RWPE1 (cell line): ENCODE measurements around the gene SUGCT.

ENCODE experiments used
- CTCF ChIA-PET: fragments of 350-600 bp; sonication (Branson Sonifier 250); formaldehyde crosslinking; extraction: SDS; loops from one replicate; lab custom pipeline; 2021; lab: Yijun Ruan, JAX
- POLR2A ChIA-PET: fragments of 400-600 bp; formaldehyde crosslinking; extraction: SDS; loops from one replicate; lab custom pipeline; 2020; ENCODE audit warnings: antibody characterized with exemption; ENCODE audit not compliant: low non-redundant PET; lab: Yijun Ruan, JAX
- DNase-seq: peaks from one replicate; pipeline ENCODE4 v3.0.0; 2012; ENCODE audit warnings: low spot score
- H3K27ac ChIP-seq: fragments of 450-650 bp; 2 replicates; pipeline ENCODE4 v1.5.1; 2017
- CTCF ChIP-seq: fragments of 450-650 bp; conservative IDR thresholded peaks from 2 replicates; pipeline ENCODE4 v1.5.1; 2017; ENCODE audit warnings: low read depth, mild to moderate bottlenecking

SUGCT gene

GRCh38 chr7:40477094-40477493 lies 342.3 kb downstream of the SUGCT start:
- H3K27ac ChIP-seq: no peak overlapping the region
- POLR2A ChIA-PET: no interaction called here
- DNase-seq: no peak
- TF ChIP-seq CTCF: no peak
- CTCF ChIA-PET: no interaction called here

DNA sequence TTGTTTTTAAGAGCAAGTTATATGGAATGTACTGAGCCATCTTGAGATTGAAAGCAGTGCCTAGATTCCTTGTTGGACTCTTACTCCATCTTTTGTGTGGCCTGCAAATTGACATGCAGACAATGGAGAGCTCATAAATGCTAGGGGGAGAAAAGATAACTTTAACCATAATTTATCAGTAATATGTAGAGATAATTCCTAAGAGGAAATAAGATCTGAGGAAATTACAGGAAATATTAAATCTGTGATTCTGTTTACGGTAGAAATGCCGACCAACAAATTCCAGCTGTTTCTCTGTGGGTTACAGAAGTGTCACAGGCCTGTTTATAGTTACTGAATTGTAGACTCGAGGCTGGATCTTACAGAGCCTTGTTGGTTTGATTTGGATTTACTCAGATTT lies 348.0 kb downstream of the SUGCT start:
- no peak overlapping the region for H3K27ac ChIP-seq
- CTCF ChIA-PET: interaction anchor here (0.6 to 0.7 kb wide), 3 partner anchors 10 to 1743 kb away, joined by 3 read pairs; no protein-coding TSS in a partner anchor
- TF ChIP-seq CTCF: no peak
- POLR2A ChIA-PET: no interaction called here
- DNase-seq: no peak

DNA sequence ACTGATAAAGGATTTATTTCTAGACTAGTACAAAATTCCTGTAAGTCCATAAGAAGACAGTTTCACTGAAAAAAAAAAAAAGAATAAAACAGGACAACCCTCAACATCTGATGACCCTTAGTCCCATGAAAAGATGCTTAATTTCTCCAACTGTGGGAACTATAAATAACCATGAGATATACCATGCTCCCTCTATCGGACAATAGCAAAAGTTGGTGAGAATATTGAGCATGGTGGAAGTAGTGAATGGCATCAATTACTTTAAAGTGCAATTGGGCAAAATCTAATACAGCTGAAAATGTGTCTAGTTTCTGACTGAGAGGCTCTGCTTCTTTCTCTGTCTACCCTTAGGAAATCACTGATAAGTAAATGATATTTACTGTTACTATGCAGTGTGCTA lies 348.8 kb downstream of the SUGCT start:
- ChIA-PET CTCF (interaction anchor here (0.6 to 0.7 kb wide), 3 partner anchors 10 to 1744 kb away, joined by 3 read pairs; no protein-coding TSS in a partner anchor), POLR2A (no interaction called here)
- H3K27ac ChIP-seq: no peak overlapping the region
- DNase-seq: no peak
- TF ChIP-seq CTCF: no peak

DNA sequence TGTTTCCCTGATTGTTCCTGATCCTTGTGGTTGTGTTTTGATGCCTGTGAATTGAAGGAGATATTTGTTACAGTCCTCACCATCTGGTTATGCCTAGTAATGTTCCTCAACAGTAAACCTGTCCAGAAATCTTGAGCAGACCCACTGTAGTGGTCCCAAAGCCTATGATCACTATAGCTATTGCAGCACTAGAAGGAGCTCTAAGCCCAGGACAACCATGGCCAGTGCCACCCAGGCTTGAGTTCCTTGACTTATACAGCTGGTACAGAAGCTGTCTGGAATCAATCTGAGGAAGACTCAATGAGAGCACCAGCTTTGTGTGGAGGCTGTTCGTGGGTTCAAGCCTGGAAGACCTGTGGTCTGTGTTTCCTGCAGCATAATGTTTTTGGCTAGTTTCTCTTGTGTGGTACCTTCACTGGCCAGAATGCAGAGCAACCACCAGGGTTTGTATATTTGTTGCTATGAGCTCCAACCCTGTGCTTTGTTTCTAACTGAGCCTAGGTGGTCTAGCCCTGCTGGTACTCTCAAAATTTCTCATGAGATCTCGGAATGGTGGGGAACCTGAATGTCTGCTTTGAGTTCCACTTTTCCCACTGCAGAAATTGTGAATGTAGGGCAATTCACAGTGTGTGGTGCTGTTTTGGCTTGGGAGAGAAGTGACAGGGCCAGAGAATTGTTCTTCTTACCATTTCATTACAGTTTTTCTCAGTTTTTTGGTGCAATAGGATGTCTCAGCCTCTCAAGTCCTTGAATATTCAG lies 355.2 kb downstream of the SUGCT start:
- POLR2A ChIA-PET: no interaction called here
- CTCF ChIA-PET: interaction anchor here (0.6 kb wide), 1 partner anchor 359 kb away, joined by 3 read pairs; no protein-coding TSS in a partner anchor

DNA sequence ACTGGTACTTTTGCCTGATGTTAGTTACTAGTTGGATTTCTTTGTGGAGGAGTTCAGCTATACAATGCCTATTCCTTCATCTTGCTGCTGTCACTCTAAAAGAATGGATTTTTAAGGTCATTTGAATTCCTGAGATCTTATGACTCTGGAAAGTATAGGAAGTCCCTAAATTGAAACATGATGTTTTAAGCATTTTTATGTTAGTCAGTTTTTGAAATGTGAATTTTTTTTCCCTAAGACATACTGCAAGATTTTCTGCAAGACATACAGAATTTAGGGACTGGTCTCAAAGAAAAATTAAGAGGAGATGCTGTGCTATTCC lies 355.8 kb downstream of the SUGCT start:
- DNase-seq: no peak
- no peak overlapping the region for H3K27ac ChIP-seq
- POLR2A ChIA-PET: no interaction called here
- TF ChIP-seq CTCF: no peak
- CTCF ChIA-PET: no interaction called here

More for the DNA sequence above, 355.2 kb downstream of the SUGCT start:
- no peak overlapping the region for H3K27ac ChIP-seq
- TF ChIP-seq CTCF: no peak
- DNase-seq: no peak

DNA sequence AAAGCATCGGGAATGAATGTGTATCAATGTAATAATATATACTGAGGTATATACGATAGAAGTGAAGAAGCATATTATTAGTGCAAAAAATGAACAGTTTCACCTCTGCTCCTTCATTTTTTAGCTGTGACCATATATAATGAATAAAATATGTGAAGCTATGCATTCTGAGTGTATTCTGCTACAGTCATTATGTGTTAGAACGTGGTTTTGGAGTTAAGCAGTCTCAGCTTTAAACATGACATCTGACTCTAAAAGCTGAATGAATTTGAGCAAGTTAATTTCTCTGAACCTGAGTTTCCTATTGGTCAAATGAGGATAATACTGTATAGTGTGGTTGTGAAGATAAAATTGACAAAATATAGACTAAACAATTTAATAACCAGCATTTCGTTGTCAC lies 358.1 kb downstream of the SUGCT start:
- POLR2A ChIA-PET: no interaction called here
- CTCF ChIA-PET: interaction anchor here (0.6 kb wide), 1 partner anchor 1766 kb away, joined by 4 read pairs; no protein-coding TSS in a partner anchor
- no peak overlapping the region for H3K27ac ChIP-seq
- no peak for TF ChIP-seq CTCF
- no peak for DNase-seq
